ENCODE results near the gene RELN.
A peak's percentile ranks its signal among the peaks of the same experiment; 100 is the strongest.
"Not testable (repeated sequence)": the region's sequence is repeated elsewhere in the genome, so short reads cannot be mapped to it uniquely, and the experiment has no call there.

The RELN gene

GRCh38 chr7:103940382-103941268 is 48.8 kb downstream of the RELN start:
- no peak for DNase-seq

GRCh38 chr7:103937680-103938079 is 51.8 kb downstream of the RELN start:
- DNase-seq = no peak

- no peak for DNase-seq
Measured at GRCh38 chr7:103936558-103936957, 52.9 kb downstream of the RELN start.

DNA sequence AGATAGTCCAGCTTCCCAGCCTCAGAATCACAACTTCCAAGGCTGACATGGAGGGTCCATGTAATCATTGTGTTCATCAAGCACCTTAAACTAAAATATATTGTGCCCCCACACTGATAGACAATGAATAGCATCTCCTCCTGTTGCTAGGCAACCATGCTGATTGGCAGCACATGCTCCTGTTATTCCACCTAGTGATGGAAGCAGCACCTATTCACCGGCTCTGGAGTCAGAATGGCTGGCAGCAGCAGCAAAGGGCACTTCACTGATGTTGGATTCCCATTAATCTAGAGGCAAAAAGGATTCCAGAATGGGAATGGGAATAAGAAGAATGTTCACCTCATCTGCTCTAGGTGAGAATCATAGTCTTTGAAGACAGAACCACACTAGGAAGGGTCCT is 55.0 kb downstream of the RELN start:
- DNase-seq = no peak

- no peak for DNase-seq
Measured at GRCh38 chr7:103932389-103932788, 57.1 kb downstream of the RELN start.

DNA sequence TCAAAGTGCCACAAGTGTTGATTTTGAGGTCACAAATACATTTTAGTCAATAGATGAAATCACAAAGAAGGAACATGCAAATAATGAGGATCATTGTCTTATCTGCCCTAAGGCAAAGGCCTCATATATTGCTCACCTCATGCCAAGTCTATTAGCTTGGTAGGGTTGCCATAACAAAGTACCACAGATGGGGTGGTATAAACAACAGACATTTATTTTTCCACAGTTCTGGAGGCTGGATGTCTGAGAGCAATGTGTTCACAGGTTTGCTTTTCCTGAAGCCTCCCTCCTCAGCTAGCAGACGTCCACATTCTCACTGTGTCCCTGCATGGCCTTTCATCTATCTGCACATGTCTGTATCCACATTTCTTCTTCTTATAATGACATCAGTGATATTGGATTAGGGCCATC is 59.6 kb downstream of the RELN start:
- peak; percentile 69 for DNase-seq

DNA sequence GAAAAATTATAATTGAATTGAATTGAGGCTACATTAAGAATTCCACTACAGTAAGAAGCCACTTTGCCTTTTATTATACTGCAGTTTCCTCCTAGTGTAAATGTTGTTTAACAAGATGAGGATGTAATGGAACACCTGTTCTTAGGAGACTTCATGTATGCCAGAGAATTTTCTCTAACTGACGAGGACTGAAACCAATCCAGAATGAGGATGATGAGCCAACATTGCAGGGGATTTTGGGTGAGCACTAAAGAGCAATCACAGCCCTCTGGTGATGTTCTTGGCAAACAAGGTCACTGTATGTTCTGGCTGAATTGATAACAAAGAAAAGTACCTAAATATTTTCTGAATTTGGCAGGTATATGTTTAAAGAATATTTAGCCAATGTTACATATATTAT is 60.9 kb downstream of the RELN start:
- no peak for DNase-seq

DNA sequence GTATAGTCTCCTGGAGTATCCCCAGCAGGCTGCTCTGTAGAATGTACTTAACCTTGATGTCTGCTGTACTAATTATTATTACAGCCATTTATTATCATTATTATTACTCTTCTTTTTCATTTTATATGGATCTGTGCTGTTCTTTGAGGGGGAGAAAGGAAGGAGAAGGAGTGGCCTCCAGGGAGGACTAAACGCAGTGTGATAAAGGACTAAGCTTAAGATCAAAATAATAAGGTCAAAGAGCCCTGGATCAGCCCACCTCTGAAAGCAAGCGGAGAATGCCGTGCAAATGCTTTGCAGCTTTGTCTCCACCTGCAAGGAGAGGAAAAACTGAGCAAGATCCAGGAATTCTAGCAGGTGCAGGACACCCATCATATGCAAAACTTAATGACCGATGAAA is 65.3 kb downstream of the RELN start:
- DNase-seq = no peak

DNA sequence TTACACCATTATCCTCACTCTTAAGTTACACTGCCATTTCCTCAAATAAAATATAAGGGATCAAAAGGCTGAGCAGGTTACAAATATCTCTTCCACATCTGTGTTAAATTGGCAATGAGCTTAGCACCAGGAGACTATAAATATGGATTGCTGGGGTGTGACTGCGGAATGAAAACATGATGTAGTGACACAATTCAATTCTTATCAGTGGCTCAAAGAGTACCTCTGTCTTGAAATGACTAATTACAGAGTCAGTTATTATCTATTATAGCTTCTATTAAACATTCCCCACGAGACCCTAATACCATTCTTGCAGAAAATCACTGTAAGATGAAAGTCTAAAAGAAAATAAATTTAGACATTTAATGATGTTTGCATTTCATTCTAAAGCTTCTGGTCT is 67.1 kb downstream of the RELN start:
- no peak for DNase-seq

GRCh38 chr7:103921692-103922091 is 67.8 kb downstream of the RELN start:
- DNase-seq = no peak

DNA sequence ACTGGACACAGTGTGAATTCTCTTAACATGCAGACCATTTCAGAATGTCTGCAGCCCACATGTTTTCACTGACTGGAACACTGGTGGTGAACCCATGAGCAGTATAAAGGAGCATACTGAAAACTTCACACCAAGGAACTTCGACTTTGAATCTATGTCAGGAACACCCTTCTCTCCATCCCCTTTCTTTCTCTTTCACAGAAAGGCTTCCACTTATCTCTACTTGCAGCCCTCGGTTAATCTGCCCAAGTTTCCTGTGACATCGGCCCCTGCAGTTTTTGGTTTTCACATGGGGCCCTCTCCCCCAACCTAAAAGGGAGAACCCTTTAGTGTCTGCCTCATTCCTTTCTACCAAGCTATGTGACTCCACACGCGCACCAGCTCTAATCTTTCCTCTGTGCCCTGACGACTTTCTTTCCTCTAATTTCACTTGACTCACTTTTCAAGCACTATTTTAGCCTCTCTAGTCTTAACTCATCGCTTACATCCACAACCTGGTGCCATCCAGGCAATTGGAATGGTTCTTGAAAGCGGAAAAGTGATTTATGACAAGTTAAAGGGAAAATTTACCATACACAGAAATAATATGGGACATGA is 70.1 kb downstream of the RELN start:
- DNase-seq = no peak

- no peak for DNase-seq
Measured at GRCh38 chr7:103918631-103919271, 70.7 kb downstream of the RELN start.

DNA sequence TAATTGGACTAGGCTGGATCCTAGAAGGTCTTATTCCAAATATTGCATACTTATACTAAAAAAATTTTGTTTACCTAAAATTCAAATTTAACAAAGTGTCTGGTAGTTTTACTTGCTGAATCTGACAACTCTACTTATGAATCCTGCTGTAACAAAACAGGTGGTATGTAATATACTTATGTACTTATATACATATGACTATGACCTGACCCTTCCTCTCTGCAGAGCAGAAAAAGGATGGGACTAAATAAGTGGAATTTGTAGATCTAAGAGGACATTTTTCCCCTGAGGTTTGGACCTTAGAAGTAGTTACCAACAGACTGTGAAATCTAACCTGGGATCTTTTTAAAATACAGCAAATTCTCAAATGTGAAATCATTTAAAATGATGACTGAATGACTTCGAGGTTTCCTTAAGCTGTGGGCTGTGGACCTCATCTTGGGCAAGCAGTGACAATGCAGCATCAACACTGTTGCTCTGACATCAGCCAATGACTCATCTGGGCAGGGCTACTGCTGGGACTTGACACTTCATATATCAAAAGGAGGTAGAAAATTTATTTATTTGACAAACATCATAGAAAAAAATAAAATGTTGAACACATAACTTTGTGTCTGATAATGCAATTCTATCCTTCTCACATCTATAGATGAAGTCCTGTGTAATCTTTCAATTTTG is 73.6 kb downstream of the RELN start:
- no peak for DNase-seq

DNA sequence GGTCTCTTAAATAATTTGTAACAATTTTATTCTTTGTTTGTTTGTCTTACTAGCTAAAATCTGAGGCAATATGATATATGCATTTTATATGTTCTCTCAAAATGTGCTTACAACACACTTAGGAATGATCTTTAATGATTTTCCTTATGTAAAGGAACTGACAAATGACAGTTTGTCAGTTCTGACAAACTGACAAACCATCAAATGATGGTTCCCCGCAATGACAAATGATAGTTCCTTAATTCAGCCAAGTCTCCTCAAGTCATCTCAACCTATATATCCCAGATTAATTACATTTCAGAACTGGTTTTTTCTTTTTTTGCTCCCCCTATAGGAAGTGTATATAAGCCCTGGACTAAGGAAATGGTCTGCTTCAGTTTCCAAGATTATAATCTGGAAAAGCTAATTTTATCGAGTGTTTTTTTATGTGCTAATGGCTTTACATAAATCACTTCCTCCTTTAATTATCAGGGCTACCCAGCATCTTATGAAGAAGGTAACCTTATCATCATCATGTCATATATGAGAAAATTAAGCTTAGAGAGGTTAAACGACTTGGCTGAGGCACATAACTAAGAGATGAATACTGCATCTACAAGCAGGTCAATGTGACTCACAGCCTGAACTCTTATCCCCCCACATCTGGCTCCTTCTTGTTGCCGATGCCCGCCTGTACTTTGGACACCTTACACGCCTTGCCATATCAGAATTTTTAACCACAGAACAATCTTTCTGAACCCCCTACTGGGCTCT is 75.1 kb downstream of the RELN start:
- DNase-seq = no peak

DNA sequence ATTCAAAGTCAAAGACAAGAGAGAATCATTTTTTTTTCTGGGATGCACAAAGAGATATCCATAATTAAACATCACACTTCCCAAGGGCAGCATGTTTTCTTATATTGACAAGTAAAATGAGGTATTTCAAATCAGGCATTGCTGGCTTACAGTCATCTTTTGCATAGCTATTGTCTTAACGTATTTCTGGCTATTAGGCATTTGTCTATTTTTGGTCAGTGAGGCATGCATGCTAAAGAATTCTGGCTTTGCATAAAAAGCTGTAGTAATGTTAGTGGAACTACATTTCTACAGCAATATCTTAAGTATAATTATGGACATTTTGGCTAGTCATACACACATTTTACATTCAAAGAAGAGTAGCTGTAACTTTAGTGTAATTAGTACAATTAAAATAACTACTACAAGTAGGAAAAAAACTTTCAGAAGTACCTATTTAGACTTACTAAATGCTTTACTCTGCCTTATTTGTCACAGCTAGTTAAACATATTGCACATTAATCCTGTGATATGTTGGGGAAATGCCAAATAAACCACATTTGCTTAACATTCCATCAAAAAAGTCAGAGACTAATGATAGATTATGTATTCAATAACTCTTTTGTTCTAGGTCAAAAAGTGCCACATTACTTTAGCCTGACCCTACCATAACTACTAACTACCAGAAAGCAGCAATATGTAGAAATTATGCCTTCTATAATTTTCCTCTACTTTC is 76.4 kb downstream of the RELN start:
- DNase-seq = no peak

DNA sequence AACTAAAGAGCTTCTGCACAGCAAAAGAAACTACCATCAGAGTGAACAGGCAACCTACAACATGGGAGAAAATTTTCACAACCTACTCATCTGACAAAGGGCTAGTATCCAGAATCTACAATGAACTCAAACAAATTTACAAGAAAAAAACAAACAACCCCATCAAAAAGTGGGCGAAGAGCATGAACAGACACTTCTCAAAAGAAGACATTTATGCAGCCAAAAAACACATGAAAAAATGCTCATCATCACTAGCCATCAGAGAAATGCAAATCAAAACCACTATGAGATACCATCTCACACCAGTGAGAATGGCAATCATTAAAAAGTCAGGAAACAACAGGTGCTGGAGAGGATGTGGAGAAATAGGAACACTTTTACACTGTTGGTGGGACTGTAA is 78.4 kb downstream of the RELN start:
- DNase-seq = not testable (repeated sequence)

- DNase-seq = no peak
Measured at GRCh38 chr7:103905997-103906396, 83.5 kb downstream of the RELN start.

DNA sequence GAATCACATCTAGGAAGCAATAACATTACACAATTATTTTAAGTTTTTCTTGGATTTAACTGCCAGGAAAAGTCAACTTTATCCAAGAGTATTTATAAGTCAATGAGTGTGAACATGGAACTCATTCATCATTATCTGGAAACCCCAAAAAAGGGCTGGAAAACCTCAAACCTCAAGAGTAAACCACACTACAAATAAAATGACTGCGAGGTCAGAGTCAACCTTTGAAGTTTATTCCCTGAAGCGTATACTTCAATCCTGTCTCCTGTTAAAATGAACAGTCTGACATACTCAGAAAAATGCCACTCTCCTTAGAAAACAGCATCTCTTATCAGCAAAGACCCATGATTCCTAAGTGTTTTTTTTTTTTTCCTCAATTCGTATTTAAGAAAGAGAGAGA is 86.5 kb downstream of the RELN start:
- DNase-seq = no peak

DNA sequence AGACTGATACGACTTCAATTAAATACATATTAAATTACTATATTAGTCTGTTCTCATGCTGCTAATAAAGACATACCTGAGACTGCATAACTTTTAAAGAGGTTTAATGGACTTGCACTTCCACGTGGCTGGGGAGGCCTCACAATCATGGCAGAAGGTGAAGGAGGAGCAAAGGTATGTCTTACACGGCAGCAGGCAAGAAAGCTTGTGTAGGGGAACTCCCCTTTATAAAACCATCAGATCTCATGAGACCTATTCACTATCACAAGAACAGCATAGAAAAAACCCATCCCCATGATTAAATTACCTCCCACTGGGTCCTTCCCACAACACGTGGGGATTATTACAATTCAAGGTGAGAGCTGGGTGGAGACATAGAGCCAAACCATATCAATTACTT is 92.6 kb downstream of the RELN start:
- DNase-seq = not testable (repeated sequence)

DNA sequence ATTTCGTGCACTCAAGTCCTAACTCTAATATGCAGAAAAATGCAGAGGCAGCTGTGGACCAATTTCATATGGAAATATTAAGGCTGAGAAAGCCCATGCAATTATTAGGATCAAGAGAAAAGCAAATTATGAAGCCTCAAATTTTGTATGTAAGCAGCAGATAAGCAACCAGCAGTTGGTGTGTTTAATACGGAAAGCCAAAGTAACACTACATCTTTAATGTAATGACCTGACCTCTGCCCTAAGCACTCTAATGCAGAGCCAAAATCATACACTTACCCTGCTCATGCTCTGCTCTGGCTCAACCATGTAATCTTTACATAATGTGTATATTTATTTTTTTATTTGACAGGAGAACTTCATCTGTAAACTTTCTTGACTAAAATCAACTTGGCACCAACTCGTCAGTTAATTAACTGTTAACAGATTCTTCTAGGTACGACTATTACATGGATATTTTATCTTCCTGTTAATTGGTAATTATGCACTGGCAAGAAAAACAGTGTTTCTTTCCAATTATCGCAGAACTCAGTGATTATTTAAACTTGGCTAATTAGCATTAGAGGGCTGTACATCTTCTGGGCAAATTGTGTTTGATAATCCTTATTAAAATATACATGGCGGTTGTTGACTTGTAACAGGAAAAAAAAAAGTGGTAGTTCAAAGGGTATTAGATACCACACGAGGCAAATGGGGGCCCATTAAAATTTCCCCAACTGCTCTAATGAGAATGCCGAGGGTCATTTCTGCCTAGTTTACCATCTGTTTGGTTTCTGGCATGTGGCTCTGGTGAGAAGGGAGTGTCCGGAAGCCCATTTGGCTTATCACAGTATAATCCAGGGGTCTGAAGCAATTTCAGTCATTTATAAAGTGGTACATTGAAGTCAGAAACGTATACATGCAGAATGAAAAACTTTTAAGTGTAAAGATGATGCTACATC is 94.5 kb downstream of the RELN start:
- no peak for DNase-seq

GRCh38 chr7:103893350-103893749 is 96.1 kb downstream of the RELN start:
- DNase-seq = no peak

Data from NCI-H2029 (cell line).